Tracheal epithelial cell (primary cell): ENCODE results near the gene ASPHD1. TPM values are rescaled to one million over a fixed set of nuclear protein-coding genes. Genes with fewer than 3 reads are reported as not detected.

ENCODE experiments used
- total RNA-seq: library from RNA; depleted of rRNA; stranded (reverse); fragments of >200 nt; gene quantifications from 2 replicates; pipeline ENCODE4 v1.2.1, GENCODE V29; 2014

The ASPHD1 gene
- total RNA-seq, result 1.7 and 8.9 TPM in 2 replicates

GRCh38 chr16:29900102-29900887, at the start of gene ASPHD1:
TSS of gene ASPHD1 (plus strand) at chr16:29900488. CDS start at chr16:29900972, 484 bp downstream.

GRCh38 chr16:29862884-29863668, 37.2 kb upstream of the ASPHD1 start, which contains the start of gene CDIPT:
TSS of gene CDIPT (minus strand) at chr16:29863226. CDS start at chr16:29862857, 369 bp downstream.

GRCh38 chr16:29899516-29900101, 679 bp upstream of the ASPHD1 start, which contains the start of gene SEZ6L2:
TSS of gene SEZ6L2 (minus strand) at chr16:29899550. CDS start at chr16:29899019, 531 bp downstream.

DNA sequence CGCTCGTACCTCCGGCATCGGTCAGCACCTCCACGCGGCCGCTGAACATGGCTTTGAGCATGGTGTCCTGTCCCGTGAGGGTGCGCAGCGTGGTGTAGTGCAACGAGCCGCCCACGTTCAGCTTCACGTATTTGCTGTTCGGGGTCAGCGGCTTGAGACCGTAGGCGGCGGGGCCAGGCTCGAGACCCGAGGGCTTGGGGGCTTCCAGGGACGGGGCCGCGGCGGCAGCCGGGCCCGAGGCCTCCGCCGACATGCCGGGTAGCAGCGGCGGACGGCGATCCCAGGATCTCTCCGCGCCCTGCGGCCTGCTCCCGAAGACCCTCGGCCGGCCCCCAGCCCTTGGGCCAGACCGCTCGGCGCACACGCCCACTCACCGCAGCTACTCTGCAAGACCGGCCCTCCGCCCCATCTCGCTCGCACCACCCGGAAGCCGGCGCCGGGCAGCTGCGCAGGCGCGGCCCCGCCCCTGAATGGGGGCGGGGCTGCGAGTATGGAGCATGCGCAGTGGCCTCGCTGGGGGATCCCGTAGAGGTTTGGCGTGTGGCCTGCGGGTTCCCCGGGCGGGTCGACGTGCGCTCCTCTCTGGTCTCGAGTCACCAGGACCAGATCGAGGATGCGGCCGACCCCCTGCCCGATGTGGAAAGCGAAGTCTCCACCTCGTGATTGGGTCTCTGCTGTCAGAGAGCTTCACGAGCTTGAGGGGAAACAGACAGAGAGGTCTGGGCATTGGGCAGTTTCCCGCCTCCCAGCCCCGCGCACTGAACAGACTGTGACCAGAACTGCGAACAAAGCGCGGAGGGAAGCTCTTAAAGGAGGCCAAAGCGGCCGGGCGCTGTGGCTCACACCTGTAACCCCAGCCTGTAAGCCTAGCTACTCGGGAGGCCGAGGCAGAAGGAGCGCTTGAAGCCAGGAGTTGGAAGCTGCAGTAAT, 25.8 kb downstream of the ASPHD1 start, which contains the start of gene KCTD13:
Gene KCTD13, minus strand, starts transcription at position 446 of the 930 bp plus-strand sequence. Its CDS starts 193 bp downstream, at position 253.

Other genes starting within 250 kb of the ASPHD1 start
- gene SPN, start 237.2 kb upstream of the ASPHD1 start, total RNA-seq, result not detected in 2 replicates
- 0.21 and 54.5 TPM in 2 replicates for gene QPRT, start 221.3 kb upstream of the ASPHD1 start, total RNA-seq
- gene C16orf54, start 154.5 kb upstream of the ASPHD1 start, total RNA-seq, result not detected in 2 replicates
- not detected in 2 replicates for gene ZG16, start 122.2 kb upstream of the ASPHD1 start, total RNA-seq
- 13.7 and 14.5 TPM in 2 replicates for gene KIF22, start 109.7 kb upstream of the ASPHD1 start, total RNA-seq
- 135 and 146 TPM in 2 replicates for gene MAZ, start 94.0 kb upstream of the ASPHD1 start, total RNA-seq
- not detected in 2 replicates for gene PRRT2, start 88.3 kb upstream of the ASPHD1 start, total RNA-seq
- gene PAGR1, start 84.3 kb upstream of the ASPHD1 start, total RNA-seq, result 18.3 and 24.3 TPM in 2 replicates
- 104 and 244 TPM in 2 replicates for gene MVP, start 80.0 kb upstream of the ASPHD1 start, total RNA-seq
- gene CDIPT, start 37.3 kb upstream of the ASPHD1 start, total RNA-seq, result 62.4 and 65.3 TPM in 2 replicates
- 5.3 and 8.7 TPM in 2 replicates for gene SEZ6L2, start 938 bp upstream of the ASPHD1 start, total RNA-seq
- gene KCTD13, start 25.7 kb downstream of the ASPHD1 start, total RNA-seq, result 14.2 and 15.3 TPM in 2 replicates
- gene TMEM219, start 61.6 kb downstream of the ASPHD1 start, total RNA-seq, result 66.7 and 80.6 TPM in 2 replicates
- gene TAOK2, start 73.4 kb downstream of the ASPHD1 start, total RNA-seq, result 25.2 and 28.7 TPM in 2 replicates
- gene HIRIP3, start 95.1 kb downstream of the ASPHD1 start, total RNA-seq, result 5.1 and 10.2 TPM in 2 replicates
- gene INO80E, start 95.8 kb downstream of the ASPHD1 start, total RNA-seq, result 21.0 and 28.1 TPM in 2 replicates
- 0.72 TPM in 1 of 2 replicates, not detected in the other for gene DOC2A, start 110.5 kb downstream of the ASPHD1 start, total RNA-seq
- gene C16orf92, start 122.7 kb downstream of the ASPHD1 start, total RNA-seq, result not detected in 2 replicates
- gene TLCD3B, start 130.8 kb downstream of the ASPHD1 start, total RNA-seq, result not detected in 2 replicates
- 688 and 703 TPM in 2 replicates for gene ALDOA, start 165.3 kb downstream of the ASPHD1 start, total RNA-seq
- 146 and 274 TPM in 2 replicates for gene PPP4C, start 175.5 kb downstream of the ASPHD1 start, total RNA-seq
- gene TBX6, start 191.4 kb downstream of the ASPHD1 start, total RNA-seq, result 0.48 and 1.1 TPM in 2 replicates
- 9.6 and 9.9 TPM in 2 replicates for gene YPEL3, start 195.7 kb downstream of the ASPHD1 start, total RNA-seq
- gene GDPD3, start 213.0 kb downstream of the ASPHD1 start, total RNA-seq, result 1.9 and 5.1 TPM in 2 replicates
- 10.7 and 14.0 TPM in 2 replicates for gene MAPK3, start 222.7 kb downstream of the ASPHD1 start, total RNA-seq